ENCODE results near the gene ITGB5. TPM values are rescaled to one million over a fixed set of nuclear protein-coding genes. Genes with fewer than 3 reads are reported as not detected.

Gene ITGB5
- total RNA-seq, 2 experiments from 2014 or later, result 0.34 to 0.97 TPM

DNA sequence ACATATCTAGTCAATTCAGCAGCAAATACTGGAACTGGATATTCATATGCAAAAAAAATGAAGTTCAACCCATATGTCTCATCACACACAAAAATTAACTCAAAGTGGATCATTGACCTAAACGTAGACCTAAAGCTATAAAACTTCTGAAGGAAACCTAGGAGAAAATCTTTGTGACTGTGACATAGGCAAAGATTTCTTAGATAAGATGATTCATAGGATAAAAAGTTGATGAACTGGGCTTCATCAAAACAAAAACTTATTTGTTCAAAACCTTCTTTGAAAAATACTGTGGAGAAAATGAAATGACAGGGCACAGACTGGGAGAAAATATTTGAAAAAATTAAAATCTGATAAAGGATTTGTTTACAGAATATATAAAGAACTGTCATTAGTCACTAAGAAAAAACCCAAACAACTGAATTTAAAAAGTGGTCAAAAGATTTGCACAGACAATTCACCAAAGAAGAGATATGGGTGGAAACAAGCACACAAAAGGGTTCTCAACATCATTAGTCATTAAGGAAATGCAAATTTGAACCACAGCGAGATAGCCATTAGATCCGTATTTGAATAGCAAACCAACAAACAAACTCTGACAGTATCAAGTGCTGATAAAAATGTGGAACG, 62.8 kb downstream of the ITGB5 start:
- no peak overlapping the region for H3K4me3 Mint-ChIP-seq
- no peaks in the 10 kb centered on the region for H3K9me3 Mint-ChIP-seq
- H3K27ac Mint-ChIP-seq, result no peak overlapping the region
- H3K36me3 Mint-ChIP-seq, result no peaks in the 10 kb centered on the region
- no peak for DNase-seq
- no peaks in the 10 kb centered on the region for H3K4me1 Mint-ChIP-seq
- peaks cover 12% of the 10 kb centered on the region for H3K27me3 Mint-ChIP-seq

DNA sequence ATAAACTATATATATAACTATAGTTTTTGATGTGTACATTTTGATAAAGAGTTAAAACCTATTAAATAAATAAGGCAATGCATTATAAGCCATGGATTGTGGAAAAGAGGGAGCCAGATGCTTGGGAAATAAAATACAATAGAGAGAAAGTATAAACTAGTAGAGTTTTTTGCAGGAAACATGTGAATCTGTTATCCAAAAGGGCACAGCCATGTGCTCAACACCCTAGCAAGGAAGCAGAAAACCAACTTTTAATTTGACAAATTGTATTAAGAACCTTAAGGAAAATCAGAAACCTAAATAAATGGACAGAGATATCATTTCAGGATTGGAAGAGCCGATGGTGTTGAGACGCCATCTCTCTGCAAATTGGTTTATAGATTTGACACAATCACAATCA, 63.5 kb downstream of the ITGB5 start:
- DNase-seq, result no peak
- no peaks in the 10 kb centered on the region for H3K9me3 Mint-ChIP-seq

DNA sequence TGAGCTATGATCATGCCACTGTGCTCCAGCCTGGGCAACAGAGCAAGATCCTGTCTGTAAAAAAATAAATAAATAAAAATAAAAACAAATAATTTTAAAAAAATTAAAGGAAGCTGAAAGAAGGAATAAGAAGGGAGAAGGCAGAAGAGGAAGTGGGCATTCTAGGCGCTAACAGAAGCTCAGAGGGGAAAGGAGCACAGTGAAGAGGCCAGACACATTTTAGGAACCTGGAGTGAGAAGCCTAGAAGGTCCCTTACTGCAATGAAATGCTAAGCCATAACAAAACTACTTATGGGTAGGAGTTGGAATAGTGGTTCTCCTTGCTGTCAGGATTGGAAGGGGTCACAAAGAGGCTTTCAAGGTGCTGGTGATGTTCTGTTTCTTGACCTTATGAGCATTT, 64.0 kb downstream of the ITGB5 start:
- H3K36me3 Mint-ChIP-seq, result no peaks in the 10 kb centered on the region
- no peaks in the 10 kb centered on the region for H3K4me1 Mint-ChIP-seq
- no peak overlapping the region for H3K27ac Mint-ChIP-seq
- no peaks in the 10 kb centered on the region for H3K9me3 Mint-ChIP-seq
- H3K27me3 Mint-ChIP-seq, result peaks cover 12% of the 10 kb centered on the region
- DNase-seq, result no peak
- H3K4me3 Mint-ChIP-seq, result no peak overlapping the region

More for the DNA sequence above, 63.5 kb downstream of the ITGB5 start:
- Mint-ChIP-seq H3K4me3 (no peak overlapping the region), H3K27me3 (peaks cover 12% of the 10 kb centered on the region), H3K4me1 (no peaks in the 10 kb centered on the region), H3K27ac (no peak overlapping the region), H3K36me3 (no peaks in the 10 kb centered on the region)

DNA sequence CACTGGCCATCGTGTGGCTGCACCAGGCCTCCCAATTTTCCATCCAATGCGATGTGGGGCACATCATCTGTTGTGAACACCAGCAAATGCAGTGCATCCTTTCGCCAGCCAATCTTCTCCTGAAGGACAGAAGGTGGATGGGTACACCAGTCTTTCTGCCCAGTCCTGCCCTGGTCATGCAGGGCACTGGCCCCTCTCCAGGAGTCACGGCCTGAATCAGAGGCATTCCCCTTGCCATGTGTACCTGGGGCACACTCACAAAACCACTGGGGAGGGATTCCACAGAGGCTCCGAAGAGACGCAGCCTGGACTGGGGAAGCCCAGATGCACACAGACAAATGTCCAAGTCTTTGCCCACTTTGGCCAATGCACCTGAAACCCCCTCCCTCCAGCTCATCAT, 65.8 kb downstream of the ITGB5 start:
- Mint-ChIP-seq H3K36me3 (no peaks in the 10 kb centered on the region), H3K27ac (no peak overlapping the region), H3K4me1 (no peaks in the 10 kb centered on the region), H3K27me3 (peaks cover 12% of the 10 kb centered on the region), H3K4me3 (no peak overlapping the region), H3K9me3 (no peaks in the 10 kb centered on the region)
- no peak for DNase-seq

DNA sequence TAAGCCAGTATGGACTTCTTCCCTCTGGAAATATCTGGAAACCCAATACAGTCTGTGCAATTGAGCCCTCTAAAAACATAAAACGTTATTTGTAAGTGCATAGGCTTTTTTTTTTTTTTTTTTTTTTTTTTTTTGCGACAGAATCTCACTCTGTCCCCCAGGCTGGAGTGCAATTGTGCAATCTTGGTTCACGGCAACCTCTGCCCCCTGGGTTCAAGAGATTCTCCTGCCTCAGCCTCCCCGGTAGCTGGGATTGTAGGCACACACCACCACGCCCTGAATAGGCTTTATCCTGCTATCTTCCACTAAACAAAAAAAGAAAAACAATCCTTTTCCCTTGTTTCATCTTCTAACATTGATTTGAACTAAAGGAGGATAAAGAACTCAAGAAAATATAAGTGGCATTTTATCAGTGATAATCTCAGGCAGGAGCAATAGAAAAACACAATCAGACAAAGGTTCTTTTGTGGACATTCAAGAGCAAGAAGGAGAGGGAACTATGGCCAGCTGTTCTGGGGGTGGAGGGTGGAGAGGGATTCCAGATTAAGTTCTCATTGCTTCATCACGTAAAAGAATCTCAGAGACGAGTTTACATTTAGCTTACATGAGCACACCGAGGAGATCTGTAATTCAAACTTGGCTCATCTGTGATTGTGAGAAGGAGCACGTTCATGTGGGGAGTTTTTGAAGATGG, 68.6 kb downstream of the ITGB5 start:
- DNase-seq, result no peak
- Mint-ChIP-seq H3K36me3 (no peaks in the 10 kb centered on the region), H3K9me3 (no peaks in the 10 kb centered on the region), H3K27ac (no peak overlapping the region), H3K4me3 (no peak overlapping the region), H3K27me3 (peaks cover 12% of the 10 kb centered on the region), H3K4me1 (no peaks in the 10 kb centered on the region)

DNA sequence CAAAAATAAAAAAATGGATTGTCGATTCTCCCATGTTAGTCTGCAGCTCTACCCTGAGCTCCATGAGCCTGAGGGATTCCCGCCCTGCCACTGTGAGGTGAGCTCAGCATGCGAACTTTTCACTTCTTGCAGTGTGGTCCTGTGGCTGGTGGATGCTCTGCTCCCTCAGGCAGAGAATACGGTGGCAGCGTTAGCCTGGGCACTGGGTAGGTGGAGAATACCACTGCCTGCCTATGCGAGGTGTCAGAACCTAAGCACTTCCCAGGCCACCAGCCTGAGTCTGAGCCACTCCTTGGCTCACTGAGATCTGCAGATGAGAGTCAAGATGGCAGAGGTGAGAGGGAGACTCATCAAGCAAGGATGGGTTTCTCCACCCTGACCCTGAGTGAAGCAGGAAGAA, 70.1 kb downstream of the ITGB5 start:
- Mint-ChIP-seq H3K36me3 (no peaks in the 10 kb centered on the region), H3K4me1 (no peaks in the 10 kb centered on the region), H3K27ac (no peak overlapping the region), H3K27me3 (peaks cover 10% of the 10 kb centered on the region), H3K9me3 (no peaks in the 10 kb centered on the region), H3K4me3 (no peak overlapping the region)
- no peak for DNase-seq

DNA sequence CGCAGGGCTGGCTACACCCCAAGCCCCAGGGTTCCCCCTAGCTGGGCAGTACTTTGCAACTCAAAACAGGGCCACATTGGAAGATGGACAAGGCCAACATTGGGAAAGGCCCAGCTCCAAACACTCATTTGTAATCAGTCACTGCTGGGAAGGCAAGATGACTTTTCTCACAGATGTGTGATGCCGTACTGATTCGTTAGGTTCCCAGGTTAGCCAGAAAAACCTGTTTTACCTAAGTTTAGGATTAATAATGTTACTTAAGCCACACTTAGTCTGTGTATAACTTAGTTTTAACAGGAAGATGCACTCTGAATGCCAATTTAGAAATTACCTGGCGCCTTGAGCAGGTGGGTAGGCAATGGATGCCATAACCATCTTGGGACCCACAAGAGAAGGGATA, 71.0 kb downstream of the ITGB5 start:
- peaks cover 4% of the 10 kb centered on the region for H3K27me3 Mint-ChIP-seq
- no peaks in the 10 kb centered on the region for H3K36me3 Mint-ChIP-seq
- no peak overlapping the region for H3K4me3 Mint-ChIP-seq
- no peaks in the 10 kb centered on the region for H3K9me3 Mint-ChIP-seq
- H3K4me1 Mint-ChIP-seq, result no peaks in the 10 kb centered on the region
- H3K27ac Mint-ChIP-seq, result no peak overlapping the region
- no peak for DNase-seq

DNA sequence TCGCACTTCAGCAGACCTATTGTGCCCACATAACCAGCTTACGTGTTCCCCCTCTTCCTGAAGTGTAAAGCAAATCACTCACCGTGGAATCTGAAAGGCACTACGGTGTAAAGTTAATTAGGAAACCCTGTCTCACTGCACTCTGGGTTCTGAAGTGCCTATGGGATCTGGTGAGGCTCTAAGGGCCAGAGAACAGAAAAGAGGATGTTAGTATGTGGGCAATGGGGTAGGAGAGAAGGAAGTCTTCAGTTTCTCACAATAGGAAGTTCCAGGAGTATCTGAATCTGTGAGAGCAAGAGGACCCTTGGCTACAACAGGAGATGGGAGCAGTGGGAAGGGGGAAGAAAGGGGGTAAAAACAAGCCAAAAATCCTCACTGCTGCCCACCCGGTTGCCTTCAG, 71.4 kb downstream of the ITGB5 start:
- no peaks in the 10 kb centered on the region for H3K4me1 Mint-ChIP-seq
- H3K4me3 Mint-ChIP-seq, result no peak overlapping the region
- H3K9me3 Mint-ChIP-seq, result no peaks in the 10 kb centered on the region
- H3K27ac Mint-ChIP-seq, result no peak overlapping the region
- H3K36me3 Mint-ChIP-seq, result no peaks in the 10 kb centered on the region
- no peak for DNase-seq
- H3K27me3 Mint-ChIP-seq, result peaks cover 1% of the 10 kb centered on the region

DNA sequence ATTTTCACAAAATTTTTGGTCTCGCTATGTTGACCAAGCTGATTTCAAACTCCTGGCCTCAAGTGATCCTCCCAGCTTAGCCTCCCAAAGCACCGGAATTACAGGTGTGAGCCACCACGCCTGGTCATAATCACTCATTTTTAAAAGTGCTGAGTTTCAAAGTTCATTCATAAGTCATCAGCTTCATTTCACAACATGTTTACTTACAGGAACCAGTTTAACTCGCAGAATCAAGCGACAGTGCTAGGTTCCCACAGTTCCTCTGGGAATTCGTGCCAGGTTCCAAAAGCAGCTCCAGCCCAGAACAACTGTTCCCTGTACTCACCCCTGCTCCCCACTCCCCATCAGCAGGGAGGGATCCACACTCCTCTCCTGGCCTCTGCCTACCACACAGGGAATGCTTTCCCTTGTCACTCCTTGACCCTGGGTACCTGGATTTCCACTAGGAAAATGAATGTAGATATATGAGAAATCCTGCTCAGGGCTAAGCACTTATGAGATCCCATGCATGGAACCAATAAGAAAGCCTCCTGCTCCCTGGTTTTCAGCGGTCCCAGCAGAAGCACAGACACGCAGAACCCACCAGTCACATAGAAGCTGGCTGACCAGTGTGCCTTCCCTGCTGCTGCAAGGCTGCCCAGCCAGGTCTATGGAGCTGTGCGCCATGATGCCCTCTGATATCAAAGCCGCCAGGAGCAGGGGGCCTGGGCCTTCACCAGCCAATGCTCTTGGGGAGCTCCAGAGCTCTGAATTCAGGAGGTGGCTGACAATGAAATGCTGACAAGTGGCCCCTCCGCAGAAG, 72.3 kb downstream of the ITGB5 start:
- H3K9me3 Mint-ChIP-seq, result no peaks in the 10 kb centered on the region
- no peak overlapping the region for H3K4me3 Mint-ChIP-seq
- no peak for DNase-seq
- H3K27me3 Mint-ChIP-seq, result no peaks in the 10 kb centered on the region
- H3K36me3 Mint-ChIP-seq, result no peaks in the 10 kb centered on the region
- H3K4me1 Mint-ChIP-seq, result no peaks in the 10 kb centered on the region
- H3K27ac Mint-ChIP-seq, result no peak overlapping the region

DNA sequence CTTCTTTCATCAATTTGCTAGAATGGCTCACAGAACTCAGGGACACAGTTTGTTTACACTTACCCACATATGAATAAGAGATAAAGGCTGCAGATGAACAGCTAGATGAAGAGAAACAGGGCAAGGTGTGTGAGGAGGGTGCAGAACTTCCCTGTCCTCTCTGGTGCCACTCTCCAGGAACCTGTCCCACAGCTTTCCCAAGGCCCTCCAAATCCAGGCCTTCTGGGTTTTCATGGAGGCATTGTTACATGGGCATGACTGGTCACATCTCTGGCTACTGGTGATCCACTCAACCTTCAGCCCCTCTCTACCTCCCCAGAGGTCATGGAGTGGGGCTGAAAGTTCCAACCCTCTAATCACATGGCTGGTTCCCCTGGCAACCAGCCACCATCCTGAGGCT, 73.6 kb downstream of the ITGB5 start:
- DNase-seq, result no peak
- no peaks in the 10 kb centered on the region for H3K36me3 Mint-ChIP-seq
- H3K9me3 Mint-ChIP-seq, result no peaks in the 10 kb centered on the region
- no peaks in the 10 kb centered on the region for H3K4me1 Mint-ChIP-seq
- no peaks in the 10 kb centered on the region for H3K27me3 Mint-ChIP-seq
- H3K4me3 Mint-ChIP-seq, result no peak overlapping the region
- no peak overlapping the region for H3K27ac Mint-ChIP-seq

DNA sequence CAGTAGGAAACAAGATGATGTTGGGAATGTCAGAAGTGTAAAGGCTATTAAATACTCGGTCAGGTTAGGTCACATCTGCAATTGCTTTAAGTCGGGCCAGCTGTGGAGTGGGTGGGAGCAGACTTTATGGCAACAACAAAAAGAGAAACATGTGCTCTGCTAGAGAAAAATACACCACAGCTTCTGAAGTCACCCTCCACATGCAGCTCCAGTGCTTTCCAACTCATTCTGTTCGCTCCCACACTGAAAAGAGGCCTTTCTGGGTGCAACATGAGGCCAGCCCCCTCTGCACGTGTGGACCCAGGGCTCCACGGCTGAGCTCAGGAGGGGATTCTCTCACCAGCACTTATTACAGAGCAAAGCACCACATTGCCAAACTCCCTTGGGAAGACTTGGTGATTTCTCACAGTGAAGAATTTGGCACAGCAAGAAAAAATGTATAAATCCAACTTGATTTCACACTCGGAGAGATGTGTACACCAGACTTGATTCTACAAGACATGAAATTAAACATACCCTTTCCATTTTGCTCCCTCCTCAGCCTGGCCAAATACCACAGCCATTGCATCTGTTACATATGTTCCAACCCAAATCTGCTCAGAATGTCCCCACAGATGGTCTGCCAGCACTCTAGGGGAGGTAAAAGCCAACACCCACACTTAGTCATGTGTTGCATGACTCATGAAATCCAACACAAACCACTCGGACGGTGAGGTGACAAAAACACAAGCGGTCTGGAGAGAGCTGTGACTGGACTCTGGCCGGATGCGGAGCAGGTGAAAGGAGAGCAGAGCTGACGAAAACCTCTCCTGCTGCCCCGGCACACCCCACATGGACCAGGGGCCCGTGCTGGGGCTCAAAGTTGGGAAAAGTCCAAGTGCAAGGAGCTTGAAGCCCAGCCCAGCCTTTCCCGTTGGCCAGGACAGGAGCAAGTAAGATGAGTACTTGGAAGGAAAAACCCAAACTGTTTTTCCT, 74.6 kb downstream of the ITGB5 start:
- Mint-ChIP-seq H3K4me1 (no peaks in the 10 kb centered on the region), H3K27me3 (no peaks in the 10 kb centered on the region), H3K4me3 (no peak overlapping the region), H3K27ac (no peak overlapping the region), H3K9me3 (no peaks in the 10 kb centered on the region), H3K36me3 (no peaks in the 10 kb centered on the region)
- no peak for DNase-seq

DNA sequence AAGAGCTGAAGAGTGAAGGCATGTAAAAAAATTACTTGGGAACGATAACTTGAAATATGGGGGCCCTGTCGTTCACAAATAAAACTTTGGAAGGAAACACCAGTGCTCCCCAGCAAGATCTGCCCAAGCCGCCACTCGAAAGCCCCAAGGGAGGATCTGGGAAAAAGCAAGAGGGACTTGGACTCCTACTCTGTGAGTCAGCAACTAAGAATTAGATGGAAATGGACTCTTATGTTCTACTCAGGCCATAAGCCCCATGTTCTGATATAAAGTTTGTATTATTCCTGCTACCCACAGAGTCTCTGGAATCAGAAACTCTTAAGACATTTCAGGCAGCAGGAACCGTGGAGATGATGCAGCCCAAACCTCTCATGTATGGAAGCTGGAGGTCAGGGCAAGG, 75.7 kb downstream of the ITGB5 start:
- no peaks in the 10 kb centered on the region for H3K36me3 Mint-ChIP-seq
- H3K4me3 Mint-ChIP-seq, result no peak overlapping the region
- no peak overlapping the region for H3K27ac Mint-ChIP-seq
- H3K9me3 Mint-ChIP-seq, result no peaks in the 10 kb centered on the region
- no peaks in the 10 kb centered on the region for H3K4me1 Mint-ChIP-seq
- DNase-seq, result no peak
- no peaks in the 10 kb centered on the region for H3K27me3 Mint-ChIP-seq

DNA sequence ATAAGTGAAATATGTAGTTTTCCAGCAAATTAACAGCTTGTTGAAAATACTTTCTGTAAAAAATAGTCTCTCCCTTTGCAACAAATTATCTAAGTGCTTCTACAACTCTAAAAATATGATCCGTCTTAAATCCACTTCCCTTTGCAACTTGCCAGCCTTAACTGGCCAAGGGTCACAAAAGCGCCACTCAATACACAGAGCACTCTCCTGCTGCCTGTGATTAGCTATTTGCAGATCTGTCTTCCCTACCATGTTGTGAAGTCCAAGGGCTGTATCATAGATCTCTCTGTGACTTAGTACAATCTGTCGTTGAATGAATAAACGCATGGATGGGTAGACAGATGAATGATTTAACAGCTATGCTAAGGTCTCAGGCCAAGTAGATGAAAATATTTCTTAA, 76.2 kb downstream of the ITGB5 start:
- no peaks in the 10 kb centered on the region for H3K9me3 Mint-ChIP-seq
- no peak overlapping the region for H3K4me3 Mint-ChIP-seq

DNA sequence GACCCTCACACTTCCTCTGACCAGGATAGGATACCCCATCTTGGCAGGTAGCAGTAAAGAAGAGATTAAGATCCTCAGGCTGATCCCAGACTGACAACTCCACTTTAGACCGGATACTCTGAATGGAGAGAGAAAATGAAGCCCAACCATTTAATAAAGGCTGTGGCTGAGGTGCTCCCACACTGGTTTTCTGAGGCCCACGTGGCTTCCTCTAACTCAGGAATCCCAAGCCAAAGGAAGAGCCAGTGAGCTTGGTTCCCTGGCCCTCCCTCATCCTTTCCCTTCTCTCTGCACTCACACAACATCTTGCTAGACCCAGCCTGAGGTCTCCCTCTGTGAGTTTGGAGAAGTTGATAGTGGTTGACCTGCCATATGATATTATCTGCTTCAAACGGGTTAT, 78.1 kb downstream of the ITGB5 start:
- Mint-ChIP-seq H3K4me1 (no peaks in the 10 kb centered on the region), H3K4me3 (no peak overlapping the region), H3K36me3 (no peaks in the 10 kb centered on the region), H3K27ac (no peak overlapping the region), H3K9me3 (no peaks in the 10 kb centered on the region), H3K27me3 (no peaks in the 10 kb centered on the region)
- DNase-seq, result no peak

More for the DNA sequence above, 76.2 kb downstream of the ITGB5 start:
- no peak for DNase-seq
- H3K36me3 Mint-ChIP-seq, result no peaks in the 10 kb centered on the region
- H3K27me3 Mint-ChIP-seq, result no peaks in the 10 kb centered on the region
- no peaks in the 10 kb centered on the region for H3K4me1 Mint-ChIP-seq
- H3K27ac Mint-ChIP-seq, result no peak overlapping the region

DNA sequence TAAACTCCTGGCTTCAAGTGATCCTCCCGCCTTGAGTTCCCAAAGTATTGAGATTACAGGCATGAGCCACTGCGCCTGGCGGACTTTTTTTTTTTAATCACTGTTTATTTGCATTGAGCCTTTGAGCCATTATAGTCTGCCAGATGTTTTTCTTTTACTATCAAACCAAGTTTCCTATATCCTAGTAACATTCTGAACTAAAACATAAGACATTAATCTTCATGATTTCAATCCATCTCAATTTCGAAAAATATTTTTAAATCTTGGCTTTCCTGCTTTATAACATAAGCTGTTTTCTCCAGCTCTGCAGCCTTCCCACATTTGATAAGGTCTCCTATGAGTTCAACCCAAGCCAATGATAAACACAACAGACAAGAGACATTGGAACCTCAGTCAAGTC, 81.5 kb downstream of the ITGB5 start:
- Mint-ChIP-seq H3K4me3 (no peak overlapping the region), H3K27me3 (no peaks in the 10 kb centered on the region), H3K9me3 (no peaks in the 10 kb centered on the region), H3K36me3 (no peaks in the 10 kb centered on the region), H3K27ac (no peak overlapping the region), H3K4me1 (no peaks in the 10 kb centered on the region)
- no peak for DNase-seq
